SK-N-MC (cell line): ENCODE results near the gene PLEK.

ENCODE experiments used
- EZH2 ChIP-seq: fragments of 200-600 bp; sonication (generic); IDR thresholded peaks from one replicate; pipeline ENCODE4 v1.6.1; 2017; ENCODE audit warnings: antibody characterized with exemption
- FOXP2 ChIP-seq: optimal IDR thresholded peaks from 2 replicates; pipeline ENCODE3; 2011; ENCODE audit warnings: mild to moderate bottlenecking, moderate library complexity; ENCODE audit not compliant: insufficient read depth; ENCODE audit errors: extremely low read length, control extremely low read depth
- POLR2AphosphoS5 ChIP-seq: IDR thresholded peaks from 2 replicates; pipeline ENCODE4 v1.6.1; 2012; ENCODE audit warnings: mild to moderate bottlenecking, low read depth, low read length, borderline replicate concordance

GRCh38 chr2:68426446-68426845, 61.4 kb downstream of the PLEK start:
- TF ChIP-seq POLR2AphosphoS5 (no peak), EZH2 (no peak), FOXP2 (no peak)
